ENCODE measurements around the gene HTR1A. TPM values are rescaled to one million over a fixed set of nuclear protein-coding genes. Genes with fewer than 3 reads are reported as not detected.

Gene HTR1A
- total RNA-seq, 4 donors from 2014 or later = not detected

DNA sequence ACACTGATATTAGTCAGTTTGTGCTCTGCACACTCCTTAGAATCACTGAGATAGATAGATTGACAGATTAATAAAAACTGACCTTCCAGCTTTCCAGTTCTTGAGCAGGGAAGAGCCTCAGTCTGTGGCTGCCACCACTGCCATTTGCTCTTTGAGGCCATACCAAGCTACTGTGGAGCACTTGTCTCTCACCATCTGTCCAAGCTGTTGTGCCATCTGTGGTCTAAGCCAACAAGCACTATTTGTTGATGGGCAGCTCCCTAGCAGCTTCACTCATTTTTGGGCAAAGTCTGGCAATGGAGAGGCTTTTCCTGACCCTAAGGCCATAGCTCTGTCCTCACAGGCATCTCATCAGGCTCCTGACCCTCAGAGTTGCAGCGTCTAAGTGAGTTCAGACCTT is 30.4 kb downstream of the HTR1A start:
- H3K4me3 ChIP-seq = no peak overlapping the region
- no peaks in the 10 kb centered on the region for H3K4me1 ChIP-seq
- 76% methylated on average over 1 of the region's 1 CpG for WGBS
- DNase-seq (ENCODE audit: low spot score in 2 of 2) = no peak
- H3K27ac ChIP-seq = no peak overlapping the region
- H3K9me3 ChIP-seq = peaks cover 6% of the 10 kb centered on the region
- no peaks in the 10 kb centered on the region for H3K27me3 ChIP-seq
- TF ChIP-seq, protein P1, sequence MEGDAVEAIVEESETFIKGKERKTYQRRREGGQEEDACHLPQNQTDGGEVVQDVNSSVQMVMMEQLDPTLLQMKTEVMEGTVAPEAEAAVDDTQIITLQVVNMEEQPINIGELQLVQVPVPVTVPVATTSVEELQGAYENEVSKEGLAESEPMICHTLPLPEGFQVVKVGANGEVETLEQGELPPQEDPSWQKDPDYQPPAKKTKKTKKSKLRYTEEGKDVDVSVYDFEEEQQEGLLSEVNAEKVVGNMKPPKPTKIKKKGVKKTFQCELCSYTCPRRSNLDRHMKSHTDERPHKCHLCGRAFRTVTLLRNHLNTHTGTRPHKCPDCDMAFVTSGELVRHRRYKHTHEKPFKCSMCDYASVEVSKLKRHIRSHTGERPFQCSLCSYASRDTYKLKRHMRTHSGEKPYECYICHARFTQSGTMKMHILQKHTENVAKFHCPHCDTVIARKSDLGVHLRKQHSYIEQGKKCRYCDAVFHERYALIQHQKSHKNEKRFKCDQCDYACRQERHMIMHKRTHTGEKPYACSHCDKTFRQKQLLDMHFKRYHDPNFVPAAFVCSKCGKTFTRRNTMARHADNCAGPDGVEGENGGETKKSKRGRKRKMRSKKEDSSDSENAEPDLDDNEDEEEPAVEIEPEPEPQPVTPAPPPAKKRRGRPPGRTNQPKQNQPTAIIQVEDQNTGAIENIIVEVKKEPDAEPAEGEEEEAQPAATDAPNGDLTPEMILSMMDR (IDR thresholded peaks at IDR 0.05) = no peak
- TF ChIP-seq POLR2AphosphoS5 (IDR thresholded peaks at IDR 0.05) = no peak
- TF ChIP-seq POLR2A (IDR thresholded peaks at IDR 0.05) = no peak
- no peak for TF ChIP-seq EP300 (IDR thresholded peaks at IDR 0.05)
- H3K36me3 ChIP-seq = no peaks in the 10 kb centered on the region

DNA sequence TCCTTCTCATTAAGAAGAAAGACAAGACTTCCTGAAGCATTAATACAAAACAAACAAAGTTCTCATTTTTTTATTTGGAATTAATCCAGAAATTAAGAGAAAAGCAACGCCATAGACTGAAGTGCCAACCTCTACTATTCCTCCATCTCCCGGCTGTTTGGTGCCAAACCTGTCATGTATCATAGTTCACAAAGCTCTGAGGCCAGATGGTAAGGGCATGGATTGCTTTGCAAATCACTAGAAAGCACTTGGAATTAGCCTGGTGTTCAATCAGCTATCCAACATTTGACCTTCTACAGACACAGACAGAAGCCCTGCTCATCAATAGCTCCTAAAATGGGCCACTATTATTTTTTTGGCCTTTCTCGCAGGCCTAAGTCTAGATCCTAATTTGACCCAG is 33.8 kb downstream of the HTR1A start:
- WGBS = 71% methylated on average over 3 of the region's 3 CpGs
- no peak overlapping the region for H3K4me3 ChIP-seq
- H3K9me3 ChIP-seq = no peaks in the 10 kb centered on the region
- H3K4me1 ChIP-seq = no peaks in the 10 kb centered on the region
- no peak for DNase-seq (ENCODE audit: low spot score in 2 of 2)
- no peaks in the 10 kb centered on the region for H3K36me3 ChIP-seq
- no peak overlapping the region for H3K27ac ChIP-seq
- TF ChIP-seq POLR2A (IDR thresholded peaks at IDR 0.05) (no peak), POLR2AphosphoS5 (IDR thresholded peaks at IDR 0.05) (no peak), EP300 (IDR thresholded peaks at IDR 0.05) (no peak)
- TF ChIP-seq, protein P1 (IDR thresholded peaks at IDR 0.05) = no peak
- no peaks in the 10 kb centered on the region for H3K27me3 ChIP-seq

DNA sequence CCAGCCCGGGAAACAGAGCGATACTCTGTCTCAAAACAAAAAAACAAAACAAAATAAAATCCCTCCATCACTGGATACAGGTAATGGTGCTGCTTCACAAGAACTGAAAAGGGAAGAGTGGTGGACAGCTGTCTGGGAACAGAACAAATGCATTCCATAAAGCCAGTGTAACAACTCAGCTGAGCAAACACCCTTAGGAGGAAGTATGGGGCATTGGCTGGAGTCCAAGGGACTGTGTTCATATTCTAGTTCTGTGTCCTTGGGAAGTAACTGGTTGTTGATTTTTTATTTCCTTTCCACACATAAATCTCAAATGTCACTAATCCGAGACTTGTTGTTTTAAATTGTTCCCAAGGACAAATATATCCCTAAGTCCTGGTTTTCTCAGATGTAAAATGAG is 38.3 kb downstream of the HTR1A start:
- H3K27me3 ChIP-seq = no peaks in the 10 kb centered on the region
- 41% methylated on average over 3 of the region's 3 CpGs for WGBS
- no peak for DNase-seq (ENCODE audit: low spot score in 2 of 2)

DNA sequence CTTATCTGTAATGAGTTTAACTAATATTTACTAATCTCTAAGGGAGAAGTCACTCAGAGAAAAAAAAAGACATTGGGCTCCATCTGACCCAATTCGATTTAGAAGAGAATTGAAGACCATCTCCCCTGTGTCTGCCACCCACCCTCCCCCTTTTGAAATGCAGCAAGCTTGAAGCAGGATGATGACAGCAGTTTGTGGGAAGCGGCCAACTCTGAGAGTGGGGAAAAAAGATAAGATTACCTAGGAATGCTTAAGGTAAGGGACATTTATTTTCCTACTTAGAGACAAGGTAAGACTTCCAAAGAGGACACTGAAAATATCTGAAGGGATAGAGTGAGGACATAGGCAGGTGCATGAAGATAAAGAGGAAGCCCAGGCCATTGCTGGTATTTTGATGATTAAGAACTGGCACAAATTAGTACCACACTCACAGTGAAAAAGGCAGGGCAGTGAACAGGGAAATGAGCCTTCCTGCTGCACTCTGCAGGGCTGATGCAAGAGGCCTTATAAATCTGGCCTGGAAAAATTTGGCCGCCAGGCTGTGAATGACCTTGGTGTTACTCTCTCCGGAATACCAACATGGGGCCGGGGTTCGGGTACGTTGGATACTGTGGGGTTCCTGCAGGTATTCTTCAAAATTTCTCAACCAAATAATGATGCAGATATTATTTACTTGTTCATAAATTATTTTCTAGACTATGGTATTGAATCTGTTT is 42.3 kb downstream of the HTR1A start:
- Histone ChIP-seq H3K27ac (no peak overlapping the region), H3K9me3 (no peaks in the 10 kb centered on the region), H3K4me1 (no peaks in the 10 kb centered on the region), H3K36me3 (no peaks in the 10 kb centered on the region), H3K4me3 (no peak overlapping the region), H3K27me3 (no peaks in the 10 kb centered on the region)
- DNase-seq (ENCODE audit: low spot score in 2 of 2) = no peak
- 84% methylated on average over 7 of the region's 7 CpGs for WGBS
- TF ChIP-seq POLR2A (IDR thresholded peaks at IDR 0.05) = no peak
- no peak for TF ChIP-seq POLR2AphosphoS5 (IDR thresholded peaks at IDR 0.05)
- TF ChIP-seq EP300 (IDR thresholded peaks at IDR 0.05) = no peak
- TF ChIP-seq, protein P1 (IDR thresholded peaks at IDR 0.05) = no peak

More for the DNA sequence above, 38.3 kb downstream of the HTR1A start:
- no peak overlapping the region for H3K4me3 ChIP-seq
- no peak overlapping the region for H3K27ac ChIP-seq
- H3K36me3 ChIP-seq = no peaks in the 10 kb centered on the region
- no peaks in the 10 kb centered on the region for H3K4me1 ChIP-seq
- H3K9me3 ChIP-seq = no peaks in the 10 kb centered on the region
- TF ChIP-seq POLR2AphosphoS5 (IDR thresholded peaks at IDR 0.05) (no peak), POLR2A (IDR thresholded peaks at IDR 0.05) (no peak), EP300 (IDR thresholded peaks at IDR 0.05) (no peak)
- TF ChIP-seq, protein P1 (IDR thresholded peaks at IDR 0.05) = no peak

DNA sequence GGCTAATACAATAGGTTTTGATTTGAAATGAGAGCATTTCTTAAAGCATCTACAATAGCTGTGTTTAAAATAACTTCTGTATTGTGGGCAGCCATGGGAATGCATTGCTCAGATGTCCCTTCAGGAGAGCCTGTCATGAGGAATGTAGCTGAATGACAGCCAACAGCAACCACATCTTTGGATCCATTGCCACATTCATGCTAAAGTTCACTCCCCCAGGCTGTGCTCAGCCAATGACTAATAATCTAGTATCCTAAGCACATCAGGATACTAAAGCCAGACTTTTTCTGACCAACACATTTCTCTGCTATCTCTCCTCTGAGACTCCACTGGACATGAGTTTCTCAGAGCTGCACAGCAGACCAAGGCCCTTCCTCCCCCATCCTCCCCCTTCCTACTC is 45.5 kb downstream of the HTR1A start:
- DNase-seq (ENCODE audit: low spot score in 2 of 2) = no peak
- Histone ChIP-seq H3K27me3 (no peaks in the 10 kb centered on the region), H3K27ac (no peak overlapping the region), H3K4me1 (no peaks in the 10 kb centered on the region), H3K36me3 (no peaks in the 10 kb centered on the region), H3K4me3 (no peak overlapping the region), H3K9me3 (no peaks in the 10 kb centered on the region)
- no peak for TF ChIP-seq EP300 (IDR thresholded peaks at IDR 0.05)
- no peak for TF ChIP-seq POLR2AphosphoS5 (IDR thresholded peaks at IDR 0.05)
- TF ChIP-seq, protein P1 (IDR thresholded peaks at IDR 0.05) = no peak
- no peak for TF ChIP-seq POLR2A (IDR thresholded peaks at IDR 0.05)
